Sigmoid colon (tissue), 7 donors: ENCODE measurements around the gene MAPK7. TPM values are rescaled to one million over a fixed set of nuclear protein-coding genes. Genes with fewer than 3 reads are reported as not detected.

Source experiments
- DNase-seq: peaks from one replicate; pipeline ENCODE4 v3.0.0-alpha.2; 2019
- H3K27ac ChIP-seq, 4 donors: fragments of 200-600 bp; sonication (generic); one replicate each; pipeline ENCODE4 v1.5.1; 2016 to 2019; ENCODE audit warnings: mild to moderate bottlenecking in 1 of 4
- H3K27me3 ChIP-seq, 3 donors: fragments of 200-600 bp; sonication (generic); one replicate each; pipeline ENCODE4 v1.5.1; 2019; ENCODE audit warnings: mild to moderate bottlenecking in 1 of 3
- H3K36me3 ChIP-seq, 4 donors: fragments of 200-600 bp; sonication (generic); one replicate each; pipeline ENCODE4 v1.5.1; 2016 to 2019
- H3K4me1 ChIP-seq, 4 donors: fragments of 200-600 bp; sonication (generic); one replicate each; pipeline ENCODE4 v1.5.1; 2017 to 2019
- H3K4me3 ChIP-seq, 4 donors: fragments of 200-600 bp; sonication (generic); one replicate each; pipeline ENCODE4 v1.5.1; 2017 to 2019; ENCODE audit warnings: mild to moderate bottlenecking in 2 of 4, moderate library complexity in 1 of 4
- H3K9me3 ChIP-seq, 4 donors: fragments of 200-600 bp in 3 of 4; sonication (generic) in 3 of 4; one replicate each; pipeline versions ENCODE4 v1.5.1 to v1.6.1; 2013 to 2019
- EP300 ChIP-seq, 4 donors: sonication (generic); formaldehyde crosslinking; IDR thresholded peaks; one replicate each; pipeline ENCODE4 v1.6.1; 2017; ENCODE audit warnings: antibody characterized with exemption in 4 of 4
- POLR2A ChIP-seq, 2 donors: fragments of 450-650 bp; IDR thresholded peaks; one replicate each; pipeline ENCODE4 v1.6.1; 2016; ENCODE audit warnings: antibody characterized with exemption in 2 of 2, mild to moderate bottlenecking in 2 of 2, moderate library complexity in 2 of 2
- POLR2AphosphoS5 ChIP-seq, 4 donors: sonication (generic); formaldehyde crosslinking; IDR thresholded peaks; one replicate each; pipeline ENCODE4 v1.6.1; 2017; ENCODE audit warnings: antibody characterized with exemption in 4 of 4
- WGBS, 2 donors: extraction: QIAGEN DNeasy Blood & Tissue Kit; methylation state at CpG; one replicate each; pipeline ENCODE4 v1.1.7; 2013; 5-methylcytosine and 5-hydroxymethylcytosine counted together
- intact Hi-C: fragments of 100-400 bp; cut with DNase I; formaldehyde crosslinking; loops from one replicate; pipeline ENCODE4 v1.15.1; 2023
- polyA plus RNA-seq, 3 donors: library from polyadenylated mRNA; stranded (reverse); fragments of 200-250 nt; gene quantifications; one replicate each; pipeline ENCODE4 v1.2.3, GENCODE V29; 2013
- total RNA-seq, 4 donors: library from RNA; depleted of rRNA; stranded (reverse); fragments of >200 nt; gene quantifications; one replicate each; pipeline ENCODE4 v1.1.0, GENCODE V29; 2016
- TF ChIP-seq, protein P1 (sequence below), 4 experiments: fragments of 450-650 bp in 3 of 4; fragments of 200-600 bp in 1 of 4; IDR thresholded peaks; one replicate each; pipeline ENCODE4 v1.5.1; 2016 to 2019; ENCODE audit warnings: antibody characterized with exemption in 4 of 4, mild to moderate bottlenecking in 3 of 4, moderate library complexity in 2 of 4
- donor health status: healthy with polysubstance abuse.
- donor health status: Bipolar disorder and iron deficiency.
- donor health status: healthy.

The MAPK7 gene
- total RNA-seq: 10 to 100 TPM; 22.4 to 45.7 (median 29.5) TPM
- polyA plus RNA-seq: 10 to 100 TPM; 18.3 to 35.9 (median 22.8) TPM

DNA sequence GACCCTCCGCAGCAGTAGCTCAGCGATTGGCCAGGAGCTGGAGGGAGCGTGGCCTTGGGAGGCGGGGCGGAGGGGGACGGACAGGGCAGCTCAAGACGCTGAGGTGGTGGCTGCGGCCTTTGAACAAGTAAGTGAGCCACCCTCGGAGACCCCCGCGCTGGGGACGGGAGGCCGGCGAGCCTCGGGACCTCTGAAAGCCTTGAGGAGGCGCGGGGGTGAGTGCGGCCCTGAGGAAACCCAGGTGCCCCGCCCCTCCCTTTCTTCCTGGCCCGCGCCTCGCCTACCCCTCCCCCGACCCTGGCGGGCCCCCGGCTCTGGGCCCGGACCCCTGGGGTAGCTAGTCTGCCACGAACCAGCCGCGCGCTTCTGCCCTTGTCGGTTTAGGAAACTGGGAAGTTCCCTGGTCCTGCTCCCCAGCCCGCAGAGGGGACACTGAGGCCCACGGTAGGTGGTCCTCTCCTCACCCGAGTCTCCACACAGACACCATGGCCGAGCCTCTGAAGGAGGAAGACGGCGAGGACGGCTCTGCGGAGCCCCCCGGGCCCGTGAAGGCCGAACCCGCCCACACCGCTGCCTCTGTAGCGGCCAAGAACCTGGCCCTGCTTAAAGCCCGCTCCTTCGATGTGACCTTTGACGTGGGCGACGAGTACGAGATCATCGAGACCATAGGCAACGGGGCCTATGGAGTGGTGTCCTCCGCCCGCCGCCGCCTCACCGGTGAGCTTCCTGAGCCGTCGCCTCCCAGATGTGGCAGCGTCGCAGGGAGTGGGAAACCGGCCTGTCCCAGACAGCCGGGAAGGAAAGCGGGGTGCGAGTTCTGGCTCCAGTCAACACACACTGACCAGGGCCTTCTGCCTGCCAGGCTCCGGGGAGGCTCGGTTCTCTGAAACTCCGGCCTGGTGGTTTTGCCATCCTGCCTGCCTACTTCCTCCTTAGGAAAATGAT is at the start of gene MAPK7:
MAPK7 (plus strand) TSS at position 83 of the 945 bp plus-strand sequence; CDS start at position 486, 403 bp downstream.
- TF ChIP-seq, protein P1, sequence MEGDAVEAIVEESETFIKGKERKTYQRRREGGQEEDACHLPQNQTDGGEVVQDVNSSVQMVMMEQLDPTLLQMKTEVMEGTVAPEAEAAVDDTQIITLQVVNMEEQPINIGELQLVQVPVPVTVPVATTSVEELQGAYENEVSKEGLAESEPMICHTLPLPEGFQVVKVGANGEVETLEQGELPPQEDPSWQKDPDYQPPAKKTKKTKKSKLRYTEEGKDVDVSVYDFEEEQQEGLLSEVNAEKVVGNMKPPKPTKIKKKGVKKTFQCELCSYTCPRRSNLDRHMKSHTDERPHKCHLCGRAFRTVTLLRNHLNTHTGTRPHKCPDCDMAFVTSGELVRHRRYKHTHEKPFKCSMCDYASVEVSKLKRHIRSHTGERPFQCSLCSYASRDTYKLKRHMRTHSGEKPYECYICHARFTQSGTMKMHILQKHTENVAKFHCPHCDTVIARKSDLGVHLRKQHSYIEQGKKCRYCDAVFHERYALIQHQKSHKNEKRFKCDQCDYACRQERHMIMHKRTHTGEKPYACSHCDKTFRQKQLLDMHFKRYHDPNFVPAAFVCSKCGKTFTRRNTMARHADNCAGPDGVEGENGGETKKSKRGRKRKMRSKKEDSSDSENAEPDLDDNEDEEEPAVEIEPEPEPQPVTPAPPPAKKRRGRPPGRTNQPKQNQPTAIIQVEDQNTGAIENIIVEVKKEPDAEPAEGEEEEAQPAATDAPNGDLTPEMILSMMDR (IDR thresholded peaks at IDR 0.05): no peak
- TF ChIP-seq POLR2A (IDR thresholded peaks at IDR 0.05): peak; percentile 51 to 59
- TF ChIP-seq EP300 (IDR thresholded peaks at IDR 0.05): no peak
- TF ChIP-seq POLR2AphosphoS5 (IDR thresholded peaks at IDR 0.05): peak; percentile 81 to 94 (median 82)
- Histone ChIP-seq H3K36me3 (peaks cover 29 to 43% (median 33%) of the 10 kb centered on the region in 4 donors), H3K9me3 (no peaks in the 10 kb centered on the region), H3K4me1 (peaks cover 0 to 56% (median 43%) of the 10 kb centered on the region in 4 donors), H3K27ac (peak within 1 kb of the TSS; percentile 90 to 97 (median 96)), H3K4me3 (peak within 1 kb of the TSS; percentile 63 to 93 (median 88)), H3K27me3 (no peaks in the 10 kb centered on the region)
- 3 to 17% methylated on average over 69 of the region's 69 CpGs for WGBS, 2 donors
- peak; percentile 73 for DNase-seq
- intact Hi-C loops: loop anchor here (5.0 kb wide), 2 partner anchors 69 to 129 kb away; no protein-coding TSS in a partner anchor

DNA sequence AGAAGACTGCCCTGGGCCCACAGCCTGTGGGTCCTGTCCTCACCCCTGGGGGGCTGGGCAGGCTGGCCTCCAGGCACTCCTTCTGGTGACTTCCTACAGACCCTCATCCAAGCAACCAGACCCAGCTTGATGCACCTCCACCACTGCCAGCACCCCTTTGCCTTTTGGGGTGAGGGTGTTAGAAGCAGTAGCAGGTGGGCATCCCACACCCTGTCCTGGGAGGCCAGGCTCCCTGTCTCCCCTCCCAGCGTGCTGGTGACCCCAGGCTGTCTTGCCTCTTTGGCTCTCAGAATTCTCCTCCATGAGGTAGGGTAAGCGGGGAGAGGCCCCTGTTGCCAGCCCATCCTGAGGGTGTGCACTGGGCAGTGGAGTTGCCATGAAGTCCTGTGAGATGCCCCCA is 49.2 kb upstream of the MAPK7 start:
- Histone ChIP-seq H3K27me3 (no peaks in the 10 kb centered on the region), H3K27ac (no peak overlapping the region), H3K9me3 (no peaks in the 10 kb centered on the region), H3K4me3 (no peak overlapping the region), H3K4me1 (peaks cover 0 to 31% (median 9%) of the 10 kb centered on the region in 4 donors), H3K36me3 (peaks cover 4 to 30% (median 5%) of the 10 kb centered on the region in 4 donors)
- WGBS, 2 donors: 88 to 95% methylated on average over 2 of the region's 2 CpGs
- DNase-seq: peak; percentile 56
- no peak for TF ChIP-seq EP300 (IDR thresholded peaks at IDR 0.05)
- TF ChIP-seq POLR2A (IDR thresholded peaks at IDR 0.05): no peak
- no peak for TF ChIP-seq POLR2AphosphoS5 (IDR thresholded peaks at IDR 0.05)
- TF ChIP-seq, protein P1 (IDR thresholded peaks at IDR 0.05): no peak
- intact Hi-C loops: no loop called here

DNA sequence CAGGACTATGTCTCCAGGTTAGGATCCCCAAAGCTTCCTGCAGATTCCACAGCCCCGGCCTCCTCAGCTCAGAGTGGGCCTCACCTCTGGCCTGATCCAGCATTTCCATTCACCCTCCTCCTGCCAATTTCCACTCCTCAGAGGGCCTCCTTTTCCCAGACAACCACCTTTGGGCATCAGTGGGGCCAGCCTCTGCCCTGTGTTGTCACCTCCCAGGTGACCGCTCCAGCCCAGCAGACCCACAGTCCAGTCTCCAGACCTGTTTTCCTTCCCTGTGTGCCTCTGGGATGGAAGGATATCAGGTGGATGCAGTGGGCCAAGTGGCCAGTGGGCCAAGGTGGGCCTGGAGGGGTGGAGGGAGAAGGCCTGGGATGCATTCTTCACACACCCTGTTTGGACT is 48.5 kb upstream of the MAPK7 start:
- Histone ChIP-seq H3K27me3 (no peaks in the 10 kb centered on the region), H3K4me3 (no peak overlapping the region), H3K9me3 (no peaks in the 10 kb centered on the region), H3K36me3 (peaks cover 4 to 34% (median 6%) of the 10 kb centered on the region in 4 donors), H3K27ac (peak overlapping the region in 2 of 4 donors; percentile 8 to 56), H3K4me1 (peaks cover 0 to 31% (median 9%) of the 10 kb centered on the region in 4 donors)
- WGBS, 2 donors: 93 to 97% methylated on average over 2 of the region's 2 CpGs
- TF ChIP-seq POLR2A (IDR thresholded peaks at IDR 0.05) (no peak), POLR2AphosphoS5 (IDR thresholded peaks at IDR 0.05) (no peak), EP300 (IDR thresholded peaks at IDR 0.05) (no peak)
- TF ChIP-seq, protein P1 (IDR thresholded peaks at IDR 0.05): no peak
- DNase-seq: peak; percentile 46
- intact Hi-C loops: no loop called here

DNA sequence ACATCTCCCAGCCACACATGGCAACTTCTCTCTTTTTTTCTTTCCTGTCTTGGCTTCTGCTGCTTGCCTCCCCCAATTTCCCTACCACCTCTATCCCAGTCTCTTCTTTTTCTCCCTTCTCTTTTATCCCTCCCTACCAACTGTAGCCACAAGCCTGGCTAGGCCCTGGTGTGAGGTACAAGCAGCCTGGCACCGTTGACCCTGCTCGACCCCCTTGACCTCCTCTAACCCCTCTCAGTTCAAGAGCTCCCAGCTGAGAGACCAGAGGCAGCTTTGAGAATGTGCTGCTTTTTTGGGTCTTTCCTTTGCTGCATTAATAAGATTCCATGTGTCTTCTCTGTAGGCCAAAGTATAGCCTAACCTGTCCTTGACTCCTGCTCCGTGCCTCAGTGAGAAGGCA is 48.0 kb upstream of the MAPK7 start:
- Histone ChIP-seq H3K9me3 (no peaks in the 10 kb centered on the region), H3K36me3 (peaks cover 4 to 34% (median 6%) of the 10 kb centered on the region in 4 donors)
- 85 to 89% methylated on average over 3 of the region's 3 CpGs for WGBS, 2 donors

More for the DNA sequence above, 48.0 kb upstream of the MAPK7 start:
- intact Hi-C loops: no loop called here
- TF ChIP-seq, protein P1 (IDR thresholded peaks at IDR 0.05): no peak
- TF ChIP-seq EP300 (IDR thresholded peaks at IDR 0.05) (no peak), POLR2AphosphoS5 (IDR thresholded peaks at IDR 0.05) (no peak), POLR2A (IDR thresholded peaks at IDR 0.05) (no peak)
- DNase-seq: peak; percentile 13
- Histone ChIP-seq H3K27me3 (no peaks in the 10 kb centered on the region), H3K4me1 (peaks cover 0 to 31% (median 9%) of the 10 kb centered on the region in 4 donors), H3K27ac (peak overlapping the region in 3 of 4 donors; percentile 8 to 56 (median 56)), H3K4me3 (no peak overlapping the region)
